ENCODE data around the gene ELOA. TPM values are rescaled to one million over a fixed set of nuclear protein-coding genes. Genes with fewer than 3 reads are reported as not detected.
A peak's percentile ranks its signal among the peaks of the same experiment; 100 is the strongest.

ELOA gene
- total and polyA plus RNA-seq, 2 of the 13 experiments (the other 11 are each of a cell fraction or from before 2014, with no cell fraction given) = 14.2 to 28.5 TPM

- TF ChIP-seq AFF4 (CRISPR knock-in tag; IDR thresholded peaks at IDR 0.05) (no peak), ZNF143 (CRISPR knock-in tag; IDR thresholded peaks at IDR 0.05) (no peak), LCORL (IDR thresholded peaks at IDR 0.05) (no peak), LCORL (CRISPR knock-in tag; IDR thresholded peaks at IDR 0.05) (0 out of 2 replicates have a peak, but pooled peaks have one; percentile 2), SYNCRIP (IDR thresholded peaks at IDR 0.05; ENCODE audit: insufficient read depth, low read depth, low read length) (no peak), SNRNP70 (IDR thresholded peaks at IDR 0.05; ENCODE audit: low read depth, low read length) (no peak), ELF1 (CRISPR knock-in tag; IDR thresholded peaks at IDR 0.05) (peak; percentile 62), TOPORS (CRISPR knock-in tag; IDR thresholded peaks at IDR 0.05) (no peak), ZNF543 (CRISPR knock-in tag; IDR thresholded peaks at IDR 0.05) (0 out of 2 replicates have a peak, but pooled peaks have one; percentile 46), HIVEP1 (CRISPR knock-in tag; IDR thresholded peaks at IDR 0.05) (peak; percentile 59; the same call in 1 of the 2 replicates), ZFP41 (CRISPR knock-in tag; IDR thresholded peaks at IDR 0.05; ENCODE audit: borderline replicate concordance) (no peak), MEIS1 (CRISPR knock-in tag; IDR thresholded peaks at IDR 0.05; ENCODE audit: borderline replicate concordance) (peak; percentile 35; the same call in 1 of the 2 replicates), MYPOP (CRISPR knock-in tag; IDR thresholded peaks at IDR 0.05) (no peak), FOXP4 (CRISPR knock-in tag; IDR thresholded peaks at IDR 0.05) (no peak), SOX6 (IDR thresholded peaks at IDR 0.05) (no peak), SOX6 (CRISPR knock-in tag; IDR thresholded peaks at IDR 0.05) (no peak), PAX8 (CRISPR knock-in tag; IDR thresholded peaks at IDR 0.05; ENCODE audit: borderline replicate concordance) (peak; percentile 96; the same call in 1 of the 2 replicates), ZNF34 (CRISPR knock-in tag; IDR thresholded peaks at IDR 0.05; ENCODE audit: borderline replicate concordance) (no peak), NFE2L1 (CRISPR knock-in tag; IDR thresholded peaks at IDR 0.05; ENCODE audit: borderline replicate concordance) (no peak), ARNT2 (CRISPR knock-in tag; IDR thresholded peaks at IDR 0.05; ENCODE audit: low read depth) (peak; percentile 94)
Observed at GRCh38 chr1:23743287-23744152, at the start of gene ELOA (continued).
